GM19397 (cell line): ENCODE results near the gene UCK2.

Experiments
- ATAC-seq: cut with Tn5 transposase; IDR thresholded peaks from one replicate; pipeline ENCODE4 v1.9.1; 2021; ENCODE audit warnings: mild to moderate bottlenecking, moderate library complexity; ENCODE audit not compliant: unreplicated experiment

Gene UCK2

GRCh38 chr1:165833358-165833757, 5.9 kb downstream of the UCK2 start:
- ATAC-seq: no peak

DNA sequence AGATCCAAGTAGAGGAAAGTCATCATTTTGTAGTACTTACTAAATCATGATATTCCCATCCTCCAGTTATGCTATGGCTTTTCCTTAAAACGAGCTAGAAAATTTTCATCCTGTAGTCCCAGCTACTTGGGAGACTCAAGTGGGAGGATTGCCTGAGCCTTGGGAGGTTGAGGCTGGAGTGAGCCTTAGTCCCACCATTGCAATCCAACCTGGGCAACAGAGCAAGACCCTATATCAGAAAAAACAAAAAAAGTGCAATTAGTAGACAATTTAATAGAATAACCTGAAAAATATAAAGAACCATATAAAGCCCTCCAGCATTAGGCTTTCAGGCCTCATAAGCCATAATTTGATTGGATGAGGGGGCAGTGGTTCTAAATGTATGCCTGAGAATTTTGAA, 6.8 kb downstream of the UCK2 start:
- no peak for ATAC-seq

DNA sequence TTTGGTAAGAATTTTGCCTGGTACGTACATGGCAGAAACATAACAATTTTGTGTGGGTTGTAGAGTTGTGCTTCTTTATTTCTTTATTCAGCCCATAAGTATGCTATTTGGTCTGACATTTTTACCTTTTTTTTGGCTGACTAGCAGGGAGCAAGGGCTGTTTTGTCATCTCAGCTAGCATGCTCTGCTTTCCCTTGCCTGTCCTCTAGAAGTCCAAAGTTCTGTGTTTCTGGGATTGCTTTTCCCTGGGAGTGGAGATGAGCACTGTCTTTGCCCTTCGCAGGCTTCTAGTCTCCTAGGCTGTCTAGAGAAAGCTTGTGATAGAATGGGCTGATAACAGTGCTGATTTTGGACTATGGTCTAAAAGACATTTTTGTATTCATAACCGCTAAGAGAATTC, 7.5 kb downstream of the UCK2 start:
- ATAC-seq: no peak

DNA sequence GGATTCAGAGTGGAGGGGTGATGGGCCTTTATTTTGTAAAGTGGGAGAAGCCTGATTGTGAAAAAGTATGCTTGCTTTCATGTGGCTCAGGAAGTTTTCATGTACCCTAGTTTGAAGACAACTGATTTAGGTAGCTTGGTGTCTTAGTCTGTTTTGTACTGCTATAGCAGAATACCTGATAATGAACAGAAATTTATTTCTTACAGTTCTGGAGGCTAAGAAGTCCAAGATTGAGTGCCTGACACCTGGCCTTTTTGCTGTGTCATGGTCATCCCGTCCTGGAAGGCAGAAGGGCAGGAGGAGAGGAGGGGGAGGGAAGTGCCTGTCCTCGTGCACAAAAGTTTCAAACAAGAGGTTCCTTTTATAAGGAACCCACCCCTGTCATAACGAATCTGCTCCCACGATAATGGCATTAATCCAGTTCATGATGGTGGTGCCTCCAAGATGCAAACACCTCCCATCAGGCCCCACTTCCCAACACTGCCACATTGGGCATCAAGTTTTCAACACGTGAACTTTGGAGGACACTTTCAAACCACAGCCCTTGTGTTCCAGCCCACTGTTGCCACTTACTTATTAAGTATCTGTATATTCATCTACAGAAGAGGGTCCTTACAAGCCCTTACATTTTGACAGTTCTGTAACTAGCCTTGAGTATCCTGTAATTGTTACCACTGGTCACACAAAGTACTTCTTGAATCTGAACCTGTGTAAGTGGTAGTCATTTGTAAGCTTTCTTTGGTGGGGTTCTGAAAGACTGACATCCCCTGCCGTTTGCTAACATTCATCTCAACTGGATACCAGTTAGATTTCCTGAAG, 9.5 kb downstream of the UCK2 start:
- no peak for ATAC-seq

GRCh38 chr1:165837838-165838364, 10.5 kb downstream of the UCK2 start:
- ATAC-seq: no peak

- no peak for ATAC-seq
These were observed 13.0 kb downstream of the UCK2 start for GRCh38 chr1:165840423-165840822.

- ATAC-seq: no peak
These were observed 14.2 kb downstream of the UCK2 start for GRCh38 chr1:165841582-165842017.

DNA sequence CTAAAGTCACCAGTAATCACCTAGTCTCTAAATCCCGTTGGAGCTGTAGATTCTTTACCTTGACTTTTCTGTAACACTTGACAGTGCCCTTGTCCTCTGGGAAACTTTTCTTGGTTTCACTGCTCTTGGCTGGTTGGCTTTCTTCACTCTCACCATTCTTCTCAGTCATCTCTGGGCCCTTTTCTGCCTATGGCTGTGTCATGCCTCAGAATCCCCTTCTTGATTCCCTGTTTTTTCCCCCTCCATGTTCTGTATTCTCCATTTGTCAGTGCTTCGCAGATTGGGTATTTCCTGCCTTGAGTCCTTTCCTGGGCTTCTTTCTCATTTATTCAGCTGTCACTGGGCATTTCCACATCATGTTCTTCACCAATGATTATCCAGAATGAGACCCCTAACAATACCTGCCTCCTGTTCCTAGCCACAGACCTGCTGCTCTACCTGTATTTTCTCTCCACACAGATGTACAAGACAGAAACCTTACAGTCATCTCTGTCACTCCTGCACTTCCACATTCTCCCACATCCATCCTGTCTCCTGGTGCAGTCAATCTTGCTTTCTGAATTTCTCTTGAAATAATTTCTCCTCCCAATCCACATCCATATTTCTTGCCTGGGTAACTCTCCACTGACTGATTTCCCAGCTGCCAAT, 14.7 kb downstream of the UCK2 start:
- ATAC-seq: no peak

- ATAC-seq: peak; percentile 52
These were observed 15.3 kb downstream of the UCK2 start for GRCh38 chr1:165842671-165843129.

GRCh38 chr1:165843304-165843703, 15.9 kb downstream of the UCK2 start:
- no peak for ATAC-seq

- ATAC-seq: no peak
These were observed 16.8 kb downstream of the UCK2 start for GRCh38 chr1:165844114-165844798.

GRCh38 chr1:165844933-165845332, 17.5 kb downstream of the UCK2 start:
- ATAC-seq: no peak

DNA sequence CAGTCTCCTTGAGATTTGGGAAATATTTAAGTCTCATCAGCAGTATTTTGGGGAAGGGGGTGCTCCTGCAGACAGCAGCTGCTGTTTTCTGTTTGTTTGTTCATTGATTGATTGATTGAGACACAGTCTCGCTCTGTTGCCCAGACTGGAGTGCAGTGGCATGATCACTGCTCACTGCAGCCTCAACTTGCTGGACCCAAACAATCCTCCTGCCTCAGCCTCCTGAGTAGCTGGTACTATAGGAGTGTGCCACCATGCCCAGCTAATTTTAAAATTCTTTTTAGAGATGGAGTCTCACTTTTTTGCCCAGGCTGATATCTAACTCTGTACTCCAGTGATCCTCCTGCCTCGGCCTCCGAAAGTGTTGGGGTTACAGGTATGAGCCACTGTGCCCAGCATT, 18.2 kb downstream of the UCK2 start:
- ATAC-seq: no peak

DNA sequence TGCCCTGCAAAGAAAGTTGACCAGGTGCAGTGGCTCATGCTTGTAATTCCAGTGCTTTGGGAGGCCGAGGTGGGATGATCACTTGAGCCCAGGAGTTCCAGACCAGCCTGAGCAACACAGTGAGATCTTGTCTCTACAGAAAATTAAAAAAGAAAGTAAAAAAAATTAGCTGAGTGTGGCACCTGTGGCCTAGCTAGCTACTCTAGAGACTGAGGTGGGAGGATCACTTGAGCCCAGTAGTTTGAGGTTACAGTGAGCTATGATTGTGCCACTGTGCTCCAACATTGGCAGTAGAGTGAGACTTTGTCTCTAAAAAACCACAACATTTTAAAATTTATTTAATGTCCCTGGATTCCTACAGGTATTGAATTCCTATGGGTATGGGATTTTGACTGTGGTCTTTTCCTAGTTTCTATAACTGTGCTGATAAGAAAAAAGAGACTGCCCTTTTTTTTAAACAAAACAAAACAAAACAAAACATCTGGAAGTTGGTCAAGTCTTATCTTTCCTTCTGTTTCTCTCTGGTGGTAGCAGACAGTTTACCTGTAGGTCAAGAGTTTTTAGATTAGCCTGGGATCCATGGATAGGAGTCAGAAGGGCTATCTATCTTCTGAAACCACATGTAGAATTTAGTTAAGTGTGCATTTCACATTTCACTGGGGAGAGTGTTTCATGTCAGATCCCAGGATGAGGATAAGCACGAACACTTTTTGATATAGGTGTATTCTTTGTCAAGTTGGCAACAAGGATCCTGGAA, 18.8 kb downstream of the UCK2 start:
- no peak for ATAC-seq

GRCh38 chr1:165847486-165847885, 20.1 kb downstream of the UCK2 start:
- ATAC-seq: no peak

DNA sequence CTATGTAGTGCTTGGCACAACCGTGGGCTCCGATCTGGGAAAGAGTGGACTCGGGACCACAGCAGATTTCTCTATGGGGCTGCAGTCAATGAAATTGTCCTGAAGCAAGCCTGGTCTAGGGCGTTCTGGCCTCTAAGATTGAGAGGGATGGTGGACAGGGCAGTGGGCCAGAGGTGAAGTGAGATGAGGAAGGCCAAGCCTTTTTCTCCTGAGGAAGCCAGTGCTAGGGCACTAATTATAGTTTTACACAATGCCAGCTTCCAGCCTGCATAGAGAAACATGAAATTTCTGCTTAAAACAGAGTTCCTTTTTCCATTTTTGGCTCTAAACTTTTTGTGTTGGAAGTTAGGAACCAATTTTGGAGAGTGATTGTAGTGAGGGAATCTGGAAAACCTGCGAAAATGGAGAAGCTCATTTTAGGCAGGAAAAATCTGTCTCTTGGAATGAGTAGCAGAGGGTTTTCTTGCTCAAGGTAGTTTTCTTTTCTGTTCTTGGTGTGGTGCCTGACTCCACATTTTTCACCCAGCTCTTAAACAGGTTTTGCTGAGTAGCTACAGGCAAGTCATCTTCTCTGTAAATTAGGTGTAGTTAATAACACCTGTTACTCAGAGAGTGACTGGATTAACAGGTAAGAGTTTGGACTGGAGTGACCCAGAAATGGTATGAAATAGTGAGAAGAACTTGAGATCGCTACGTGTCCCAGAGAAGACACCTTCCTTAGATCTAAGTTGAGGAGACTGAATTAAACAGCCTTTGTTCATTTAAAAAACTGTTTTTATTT, 22.1 kb downstream of the UCK2 start:
- ATAC-seq: no peak

- ATAC-seq: peak; percentile 77
These were observed 23.7 kb downstream of the UCK2 start for GRCh38 chr1:165851034-165851658.

DNA sequence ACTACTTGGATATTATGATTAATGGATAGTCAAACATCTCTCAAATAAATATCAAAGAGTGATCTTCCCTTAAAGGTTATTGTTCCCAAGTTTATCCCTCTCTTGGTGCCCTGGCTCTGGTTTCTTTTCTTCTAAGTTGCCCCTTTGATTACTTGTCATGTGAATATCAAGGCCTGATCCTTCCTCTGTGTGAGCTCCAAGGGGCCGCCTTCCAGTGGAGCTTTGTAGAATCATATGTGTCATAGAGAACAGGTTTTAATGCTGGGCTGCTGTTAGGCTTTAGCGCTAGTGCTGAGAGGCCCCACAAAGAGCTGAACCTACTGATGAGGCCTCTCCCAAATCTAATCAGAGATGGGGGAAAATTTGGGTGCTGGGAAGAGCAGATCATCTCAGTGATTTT, 25.5 kb downstream of the UCK2 start:
- ATAC-seq: no peak

- no peak for ATAC-seq
These were observed 26.2 kb downstream of the UCK2 start for GRCh38 chr1:165853528-165854075.
